Liver (tissue), 9 donors: ENCODE measurements around the gene ADAMTS19. TPM values are rescaled to one million over a fixed set of nuclear protein-coding genes. Genes with fewer than 3 reads are reported as not detected.

Experiments
- DNase-seq: peaks from one replicate; pipeline ENCODE4 v3.0.0-alpha.2; 2017; ENCODE audit warnings: low spot score
- H3K27ac ChIP-seq, 2 donors: one replicate each; pipeline ENCODE4 v1.7.0; 2013; ENCODE audit warnings: inconsistent platforms in 2 of 2, low read length in 2 of 2, control low read depth in 1 of 2, low read depth in 1 of 2, mild to moderate bottlenecking in 1 of 2
- H3K27me3 ChIP-seq, 4 donors: one replicate each; pipeline versions ENCODE4 v1.6.1 to v1.7.0; 2013; ENCODE audit warnings: low read length in 3 of 4, inconsistent platforms in 1 of 4, mild to moderate bottlenecking in 1 of 4, moderate library complexity in 1 of 4; ENCODE audit not compliant: control insufficient read depth in 4 of 4, insufficient read depth in 4 of 4
- H3K36me3 ChIP-seq, 4 donors: one replicate each; pipeline versions ENCODE4 v1.6.1 to v1.7.0; 2013; ENCODE audit warnings: low read length in 3 of 4, mild to moderate bottlenecking in 3 of 4, low read depth in 1 of 4, moderate library complexity in 1 of 4; ENCODE audit not compliant: control insufficient read depth in 4 of 4, insufficient read depth in 3 of 4
- H3K4me1 ChIP-seq, 4 donors: one replicate each; pipeline versions ENCODE4 v1.6.1 to v1.7.0; 2013; ENCODE audit warnings: low read length in 3 of 4, mild to moderate bottlenecking in 3 of 4, moderate library complexity in 1 of 4; ENCODE audit not compliant: control insufficient read depth in 4 of 4, insufficient read depth in 4 of 4
- H3K4me3 ChIP-seq, 3 donors: one replicate each; pipeline versions ENCODE4 v1.6.1 to v1.7.0; 2013; ENCODE audit warnings: low read length in 3 of 3, control low read depth in 1 of 3, low read depth in 1 of 3, mild to moderate bottlenecking in 1 of 3
- H3K9ac ChIP-seq, 2 donors: one replicate each; pipeline ENCODE4 v1.7.0; 2013; ENCODE audit warnings: low read length in 2 of 2, mild to moderate bottlenecking in 2 of 2, moderate library complexity in 2 of 2, control low read depth in 1 of 2, low read depth in 1 of 2
- H3K9me3 ChIP-seq, 4 donors: one replicate each; pipeline versions ENCODE4 v1.6.1 to v1.7.0; 2013; ENCODE audit warnings: low read length in 3 of 4; ENCODE audit not compliant: control insufficient read depth in 4 of 4
- ATF3 ChIP-seq: IDR thresholded peaks from 2 replicates; pipeline ENCODE4 v1.6.1; 2016; ENCODE audit warnings: antibody characterized with exemption
- CTCF ChIP-seq: fragments of 150-350 bp; IDR thresholded peaks from 2 replicates; pipeline ENCODE4 v1.5.1; 2017; ENCODE audit warnings: improper control_type of control experiment, low read depth, low read length; ENCODE audit not compliant: missing input control
- EGR1 ChIP-seq, 2 donors: IDR thresholded peaks; 2 replicates each; pipeline ENCODE4 v1.6.1; 2016 to 2018; ENCODE audit warnings: antibody characterized with exemption in 2 of 2, low read depth in 2 of 2
- FOXA1 ChIP-seq: IDR thresholded peaks from 2 replicates; pipeline ENCODE4 v1.6.1; 2016; ENCODE audit warnings: antibody characterized with exemption
- FOXA2 ChIP-seq: IDR thresholded peaks from 2 replicates; pipeline ENCODE4 v1.6.1; 2016; ENCODE audit warnings: antibody characterized with exemption
- GABPA ChIP-seq, 2 donors: IDR thresholded peaks in 1 of 2; conservative IDR thresholded peaks in 1 of 2; 2 replicates each; pipeline ENCODE4 v1.6.1; 2016; ENCODE audit warnings: antibody characterized with exemption in 2 of 2, mild to moderate bottlenecking in 1 of 2, moderate library complexity in 1 of 2
- HNF4A ChIP-seq, 2 donors: conservative IDR thresholded peaks; 2 replicates each; pipeline ENCODE4 v1.6.1; 2016; ENCODE audit warnings: antibody characterized with exemption in 2 of 2, mild to moderate bottlenecking in 2 of 2
- HNF4G ChIP-seq: IDR thresholded peaks from 2 replicates; pipeline ENCODE4 v1.6.1; 2016; ENCODE audit warnings: antibody characterized with exemption
- JUND ChIP-seq, 2 donors: IDR thresholded peaks; 2 replicates each; pipeline ENCODE4 v1.6.1; 2016; ENCODE audit warnings: antibody characterized with exemption in 2 of 2
- MAX ChIP-seq: IDR thresholded peaks from 2 replicates; pipeline ENCODE4 v1.6.1; 2016; ENCODE audit warnings: antibody characterized with exemption
- NR2F2 ChIP-seq: IDR thresholded peaks from 2 replicates; pipeline ENCODE4 v1.6.1; 2016; ENCODE audit warnings: antibody characterized with exemption
- RAD21 ChIP-seq, 2 donors: IDR thresholded peaks; 2 replicates each; pipeline ENCODE4 v1.6.1; 2016; ENCODE audit warnings: antibody characterized with exemption in 2 of 2, mild to moderate bottlenecking in 2 of 2
- REST ChIP-seq: IDR thresholded peaks from 2 replicates; pipeline ENCODE4 v1.6.1; 2016; ENCODE audit warnings: antibody characterized with exemption, mild to moderate bottlenecking
- RXRA ChIP-seq, 2 donors: IDR thresholded peaks; 2 replicates each; pipeline ENCODE4 v1.6.1; 2017 to 2018; ENCODE audit warnings: antibody characterized with exemption in 2 of 2, mild to moderate bottlenecking in 1 of 2
- SP1 ChIP-seq: IDR thresholded peaks from 2 replicates; pipeline ENCODE4 v1.6.1; 2018; ENCODE audit warnings: antibody characterized with exemption, mild to moderate bottlenecking
- TAF1 ChIP-seq: conservative IDR thresholded peaks from 2 replicates; pipeline ENCODE4 v1.6.1; 2016; ENCODE audit warnings: antibody characterized with exemption, mild to moderate bottlenecking
- YY1 ChIP-seq: IDR thresholded peaks from 2 replicates; pipeline ENCODE4 v1.6.1; 2016; ENCODE audit warnings: antibody characterized with exemption, mild to moderate bottlenecking
- ZBTB33 ChIP-seq: IDR thresholded peaks from 2 replicates; pipeline ENCODE4 v1.6.1; 2016; ENCODE audit warnings: antibody characterized with exemption
- WGBS: extraction: QIAGEN DNeasy Blood & Tissue Kit; methylation state at CpG from one replicate; pipeline ENCODE4 v1.1.7; 2013; 5-methylcytosine and 5-hydroxymethylcytosine counted together
- polyA plus RNA-seq, 2 donors: library from polyadenylated mRNA; stranded (reverse) in 1 of 2; unstranded in 1 of 2; fragments of 200-250 nt in 1 of 2; fragments of >200 nt in 1 of 2; fragmentation: Nextera tagmentation in 1 of 2; extraction: Ambion mirVana in 1 of 2; gene quantifications; one replicate each; pipeline versions ENCODE4 v1.2.1 to v1.2.3, GENCODE V29; 2013 to 2015
- total RNA-seq, 2 donors: library from RNA; depleted of rRNA; stranded (reverse); fragments of >200 nt; gene quantifications; one replicate each; pipeline ENCODE4 v1.2.3, GENCODE V29; 2014
- donor health status: healthy.
- donor health status: healthy.
- donor health status: healthy.
- donor health status: healthy.
- donor health status: healthy.

ADAMTS19 gene
- total and polyA plus RNA-seq, 4 donors = 0.09 TPM; not detected in 3

GRCh38 chr5:129448654-129449053 is 11.4 kb upstream of the ADAMTS19 start:
- Histone ChIP-seq H3K36me3 (peaks cover 0 to 2% (median 0%) of the 10 kb centered on the region in 4 donors), H3K27me3 (no peaks in the 10 kb centered on the region), H3K4me3 (no peak overlapping the region), H3K9ac (no peak overlapping the region), H3K4me1 (no peaks in the 10 kb centered on the region), H3K9me3 (no peaks in the 10 kb centered on the region), H3K27ac (no peak overlapping the region)
- TF ChIP-seq YY1 (no peak), RXRA (IDR thresholded peaks at IDR 0.05) (no peak), HNF4A (conservative IDR thresholded peaks at IDR 0.05) (no peak), NR2F2 (no peak)
- 81% methylated on average over 4 of the region's 4 CpGs for WGBS
- DNase-seq = no peak

GRCh38 chr5:129454461-129454860 is 5.6 kb upstream of the ADAMTS19 start:
- H3K4me1 ChIP-seq = peaks cover under 1 to 1% (median under 1%) of the 10 kb centered on the region in 4 donors
- H3K9me3 ChIP-seq = no peaks in the 10 kb centered on the region
- no peaks in the 10 kb centered on the region for H3K36me3 ChIP-seq
- DNase-seq = no peak
- 93% methylated on average over 2 of the region's 2 CpGs for WGBS
- no peak for TF ChIP-seq FOXA2
- TF ChIP-seq JUND (IDR thresholded peaks at IDR 0.05) = no peak
- TF ChIP-seq HNF4A (conservative IDR thresholded peaks at IDR 0.05) = no peak
- TF ChIP-seq RXRA (IDR thresholded peaks at IDR 0.05) = no peak
- no peak for TF ChIP-seq GABPA (IDR thresholded peaks at IDR 0.05 in 1 of 2, conservative IDR thresholded peaks at IDR 0.05 in 1 of 2)
- no peak for TF ChIP-seq NR2F2
- no peak for TF ChIP-seq TAF1
- TF ChIP-seq RAD21 (IDR thresholded peaks at IDR 0.05) = no peak
- TF ChIP-seq EGR1 (IDR thresholded peaks at IDR 0.05; ENCODE audit: low read depth in 2 of 2) = no peak
- no peak for TF ChIP-seq MAX
- TF ChIP-seq HNF4G = no peak
- TF ChIP-seq ZBTB33 = no peak
- TF ChIP-seq SP1 = no peak
- TF ChIP-seq CTCF = no peak
- no peak for TF ChIP-seq YY1
- TF ChIP-seq REST = no peak
- TF ChIP-seq FOXA1 = no peak
- TF ChIP-seq ATF3 = no peak
- H3K9ac ChIP-seq = no peak overlapping the region
- no peak overlapping the region for H3K27ac ChIP-seq
- H3K4me3 ChIP-seq = no peak overlapping the region
- H3K27me3 ChIP-seq = peaks cover 0 to 5% (median under 1%) of the 10 kb centered on the region in 4 donors
